Sigmoid colon (tissue), 7 donors: ENCODE data around the gene P2RX5. TPM values are rescaled to one million over a fixed set of nuclear protein-coding genes. Genes with fewer than 3 reads are reported as not detected.

ENCODE experiments used
- DNase-seq: peaks from one replicate; pipeline ENCODE4 v3.0.0-alpha.2; 2019
- H3K27ac ChIP-seq, 4 donors: fragments of 200-600 bp; sonication (generic); one replicate each; pipeline ENCODE4 v1.5.1; 2016 to 2019; ENCODE audit warnings: mild to moderate bottlenecking in 1 of 4
- H3K27me3 ChIP-seq, 3 donors: fragments of 200-600 bp; sonication (generic); one replicate each; pipeline ENCODE4 v1.5.1; 2019; ENCODE audit warnings: mild to moderate bottlenecking in 1 of 3
- H3K36me3 ChIP-seq, 4 donors: fragments of 200-600 bp; sonication (generic); one replicate each; pipeline ENCODE4 v1.5.1; 2016 to 2019
- H3K4me1 ChIP-seq, 4 donors: fragments of 200-600 bp; sonication (generic); one replicate each; pipeline ENCODE4 v1.5.1; 2017 to 2019
- H3K4me3 ChIP-seq, 4 donors: fragments of 200-600 bp; sonication (generic); one replicate each; pipeline ENCODE4 v1.5.1; 2017 to 2019; ENCODE audit warnings: mild to moderate bottlenecking in 2 of 4, moderate library complexity in 1 of 4
- H3K9me3 ChIP-seq, 4 donors: fragments of 200-600 bp in 3 of 4; sonication (generic) in 3 of 4; one replicate each; pipeline versions ENCODE4 v1.5.1 to v1.6.1; 2013 to 2019
- EP300 ChIP-seq, 4 donors: sonication (generic); formaldehyde crosslinking; IDR thresholded peaks; one replicate each; pipeline ENCODE4 v1.6.1; 2017; ENCODE audit warnings: antibody characterized with exemption in 4 of 4
- POLR2A ChIP-seq, 2 donors: fragments of 450-650 bp; IDR thresholded peaks; one replicate each; pipeline ENCODE4 v1.6.1; 2016; ENCODE audit warnings: antibody characterized with exemption in 2 of 2, mild to moderate bottlenecking in 2 of 2, moderate library complexity in 2 of 2
- POLR2AphosphoS5 ChIP-seq, 4 donors: sonication (generic); formaldehyde crosslinking; IDR thresholded peaks; one replicate each; pipeline ENCODE4 v1.6.1; 2017; ENCODE audit warnings: antibody characterized with exemption in 4 of 4
- WGBS, 2 donors: extraction: QIAGEN DNeasy Blood & Tissue Kit; methylation state at CpG; one replicate each; pipeline ENCODE4 v1.1.7; 2013; 5-methylcytosine and 5-hydroxymethylcytosine counted together
- intact Hi-C: fragments of 100-400 bp; cut with DNase I; formaldehyde crosslinking; loops from one replicate; pipeline ENCODE4 v1.15.1; 2023
- polyA plus RNA-seq, 3 donors: library from polyadenylated mRNA; stranded (reverse); fragments of 200-250 nt; gene quantifications; one replicate each; pipeline ENCODE4 v1.2.3, GENCODE V29; 2013
- total RNA-seq, 4 donors: library from RNA; depleted of rRNA; stranded (reverse); fragments of >200 nt; gene quantifications; one replicate each; pipeline ENCODE4 v1.1.0, GENCODE V29; 2016
- TF ChIP-seq, protein P1 (sequence below), 4 experiments: fragments of 450-650 bp in 3 of 4; fragments of 200-600 bp in 1 of 4; IDR thresholded peaks; one replicate each; pipeline ENCODE4 v1.5.1; 2016 to 2019; ENCODE audit warnings: antibody characterized with exemption in 4 of 4, mild to moderate bottlenecking in 3 of 4, moderate library complexity in 2 of 4
- donor health status: healthy with polysubstance abuse.
- donor health status: Bipolar disorder and iron deficiency.
- donor health status: healthy.

The P2RX5 gene
- total and polyA plus RNA-seq, 7 donors, result 0.27 to 55.3 (median 0.49) TPM; not detected in 2

DNA sequence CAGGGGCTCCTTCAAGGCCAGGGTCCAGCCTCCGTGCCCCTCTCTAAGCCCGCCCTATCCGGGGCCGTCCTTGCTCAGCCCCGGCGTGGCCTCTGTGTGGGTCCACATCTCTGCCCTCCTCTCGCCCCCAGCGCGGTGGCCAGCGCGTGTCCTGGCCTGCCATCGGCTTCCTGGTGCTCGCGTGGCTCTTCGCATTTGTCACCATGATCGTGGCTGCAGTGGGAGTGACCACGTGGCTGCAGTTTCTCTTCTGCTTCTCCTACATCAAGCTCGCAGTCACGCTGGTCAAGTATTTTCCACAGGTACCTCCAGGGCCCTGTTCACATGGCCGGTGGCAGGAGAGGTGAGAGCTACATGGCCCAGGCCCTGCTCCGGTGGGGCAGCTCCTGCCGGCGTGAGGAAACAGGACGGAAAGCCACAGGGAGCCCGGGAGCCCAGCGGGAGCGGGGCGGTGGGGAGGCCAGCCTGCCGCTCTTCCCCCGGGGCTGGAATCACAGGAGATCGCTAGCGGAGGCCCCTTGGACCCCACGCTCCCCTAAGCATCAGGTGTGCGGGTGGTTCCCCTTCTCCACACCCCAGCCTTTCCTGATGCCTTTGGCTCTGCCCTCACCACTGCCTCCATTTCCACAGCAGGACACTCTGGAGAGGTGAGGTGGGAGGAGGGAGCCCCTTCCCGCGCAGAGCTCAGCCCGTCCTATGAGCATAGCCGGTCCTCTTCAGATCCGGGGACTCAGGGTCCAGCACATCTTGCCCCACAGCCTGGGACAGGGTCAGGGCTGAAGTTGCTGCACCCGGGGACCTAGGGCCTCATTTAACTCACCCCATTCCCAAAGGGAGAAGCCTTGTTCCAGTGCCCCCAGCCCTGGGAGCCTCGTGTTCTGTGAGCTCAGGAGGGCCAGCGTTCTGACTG, 37.8 kb downstream of the P2RX5 start:
- Histone ChIP-seq H3K4me3 (no peak overlapping the region), H3K36me3 (peaks cover 0 to 21% (median 7%) of the 10 kb centered on the region in 4 donors), H3K9me3 (no peaks in the 10 kb centered on the region), H3K27me3 (no peaks in the 10 kb centered on the region), H3K27ac (peak overlapping the region in 3 of 4 donors; percentile 77 to 89 (median 85)), H3K4me1 (peaks cover 0 to 36% (median 28%) of the 10 kb centered on the region in 4 donors)
- intact Hi-C loops, result no loop called here
- WGBS, 2 donors, result 88 to 90% methylated on average over 42 of the region's 42 CpGs
- TF ChIP-seq EP300 (IDR thresholded peaks at IDR 0.05) (no peak), POLR2AphosphoS5 (IDR thresholded peaks at IDR 0.05) (no peak), POLR2A (IDR thresholded peaks at IDR 0.05) (no peak)
- TF ChIP-seq, protein P1, sequence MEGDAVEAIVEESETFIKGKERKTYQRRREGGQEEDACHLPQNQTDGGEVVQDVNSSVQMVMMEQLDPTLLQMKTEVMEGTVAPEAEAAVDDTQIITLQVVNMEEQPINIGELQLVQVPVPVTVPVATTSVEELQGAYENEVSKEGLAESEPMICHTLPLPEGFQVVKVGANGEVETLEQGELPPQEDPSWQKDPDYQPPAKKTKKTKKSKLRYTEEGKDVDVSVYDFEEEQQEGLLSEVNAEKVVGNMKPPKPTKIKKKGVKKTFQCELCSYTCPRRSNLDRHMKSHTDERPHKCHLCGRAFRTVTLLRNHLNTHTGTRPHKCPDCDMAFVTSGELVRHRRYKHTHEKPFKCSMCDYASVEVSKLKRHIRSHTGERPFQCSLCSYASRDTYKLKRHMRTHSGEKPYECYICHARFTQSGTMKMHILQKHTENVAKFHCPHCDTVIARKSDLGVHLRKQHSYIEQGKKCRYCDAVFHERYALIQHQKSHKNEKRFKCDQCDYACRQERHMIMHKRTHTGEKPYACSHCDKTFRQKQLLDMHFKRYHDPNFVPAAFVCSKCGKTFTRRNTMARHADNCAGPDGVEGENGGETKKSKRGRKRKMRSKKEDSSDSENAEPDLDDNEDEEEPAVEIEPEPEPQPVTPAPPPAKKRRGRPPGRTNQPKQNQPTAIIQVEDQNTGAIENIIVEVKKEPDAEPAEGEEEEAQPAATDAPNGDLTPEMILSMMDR (IDR thresholded peaks at IDR 0.05), result no peak
- DNase-seq, result no peak

DNA sequence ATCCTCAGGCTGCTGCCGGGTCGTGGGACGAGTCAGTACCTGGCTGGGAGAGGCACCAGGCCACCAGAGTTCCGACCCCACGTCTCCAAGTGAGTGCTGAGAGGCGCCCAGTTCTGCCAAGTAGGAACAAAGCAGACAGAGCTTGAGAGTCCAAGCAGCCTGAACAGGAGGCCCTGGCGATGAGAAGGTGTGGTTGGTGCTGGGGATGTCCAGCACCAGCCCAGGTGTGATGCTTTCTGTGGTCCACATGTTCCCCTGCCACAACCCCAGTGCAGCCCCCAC, 38.4 kb downstream of the P2RX5 start:
- H3K36me3 ChIP-seq, result peaks cover 0 to 16% (median 4%) of the 10 kb centered on the region in 4 donors
- TF ChIP-seq EP300 (IDR thresholded peaks at IDR 0.05) (no peak), POLR2AphosphoS5 (IDR thresholded peaks at IDR 0.05) (no peak)
- no peak overlapping the region for H3K27ac ChIP-seq
- no peaks in the 10 kb centered on the region for H3K9me3 ChIP-seq
- no peak overlapping the region for H3K4me3 ChIP-seq
- no peak for DNase-seq
- 86 to 92% methylated on average over 7 of the region's 7 CpGs for WGBS, 2 donors
- H3K27me3 ChIP-seq, result no peaks in the 10 kb centered on the region
- peaks cover 0 to 36% (median 28%) of the 10 kb centered on the region in 4 donors for H3K4me1 ChIP-seq
- intact Hi-C loops, result no loop called here

DNA sequence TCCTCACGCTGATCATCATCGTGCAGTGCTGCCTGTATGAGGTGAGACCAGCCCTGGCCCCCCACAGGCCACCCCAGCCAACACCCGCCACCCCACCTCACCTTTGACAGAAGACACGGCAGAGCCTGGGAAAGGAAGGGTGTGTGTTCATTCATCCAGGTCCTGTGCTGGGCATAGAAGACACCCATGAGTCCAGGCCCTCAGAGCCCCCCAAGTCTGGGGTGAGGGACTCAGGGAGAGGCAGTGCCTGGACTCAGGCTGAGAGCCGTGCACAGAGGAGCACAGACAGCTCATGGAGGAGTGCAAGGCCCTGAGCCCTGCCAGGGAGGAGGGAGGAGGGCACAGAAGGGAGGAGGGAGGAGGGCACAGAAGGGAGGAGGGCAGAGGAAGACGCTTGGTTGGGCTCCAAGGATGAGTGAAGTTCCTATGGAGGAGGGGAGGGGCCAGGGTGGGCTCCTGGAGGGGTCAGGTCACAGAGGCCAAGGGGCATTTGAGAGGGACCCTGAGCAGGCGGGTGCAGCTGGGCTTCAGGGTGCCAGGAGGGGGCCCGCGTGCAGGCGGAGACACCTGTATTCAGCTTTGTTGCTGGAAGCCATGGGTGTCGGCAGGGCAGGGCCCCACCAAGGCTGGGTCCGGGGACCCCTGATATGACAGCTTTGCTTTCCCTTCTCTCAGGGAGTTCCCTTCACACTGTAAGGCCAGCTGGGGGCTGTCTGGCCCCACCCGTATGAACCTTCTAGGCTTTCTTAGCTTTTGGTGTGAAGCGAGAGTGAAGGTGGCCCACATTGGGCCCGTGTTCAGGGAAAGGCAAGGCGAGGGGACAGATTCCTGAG, 39.0 kb downstream of the P2RX5 start:
- Histone ChIP-seq H3K9me3 (no peaks in the 10 kb centered on the region), H3K27ac (no peak overlapping the region), H3K36me3 (peaks cover 0 to 10% (median under 1%) of the 10 kb centered on the region in 4 donors), H3K4me3 (no peak overlapping the region), H3K27me3 (no peaks in the 10 kb centered on the region), H3K4me1 (peaks cover 0 to 36% (median 28%) of the 10 kb centered on the region in 4 donors)
- TF ChIP-seq EP300 (IDR thresholded peaks at IDR 0.05) (no peak), POLR2AphosphoS5 (IDR thresholded peaks at IDR 0.05) (no peak), POLR2A (IDR thresholded peaks at IDR 0.05) (no peak)
- TF ChIP-seq, protein P1 (IDR thresholded peaks at IDR 0.05), result no peak
- no peak for DNase-seq
- intact Hi-C loops, result no loop called here
- WGBS, 2 donors, result 86 to 88% methylated on average over 16 of the region's 16 CpGs

DNA sequence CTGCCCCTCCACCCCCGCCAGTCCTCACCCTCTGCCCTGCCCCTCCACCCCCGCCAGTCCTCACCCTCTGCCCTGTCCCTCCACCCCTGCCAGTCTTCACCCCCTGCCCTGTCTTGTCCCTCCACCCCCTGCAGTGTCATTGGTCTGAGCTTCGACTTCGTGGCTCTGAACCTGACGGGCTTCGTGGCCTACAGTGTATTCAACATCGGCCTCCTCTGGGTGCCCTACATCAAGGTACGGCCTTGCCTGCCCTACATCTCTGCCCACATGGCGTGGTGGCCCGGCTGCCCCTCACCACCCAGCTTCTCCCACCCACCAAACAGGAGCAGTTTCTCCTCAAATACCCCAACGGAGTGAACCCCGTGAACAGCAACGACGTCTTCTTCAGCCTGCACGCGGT, 39.6 kb downstream of the P2RX5 start:
- WGBS, 2 donors, result 92% methylated on average over 16 of the region's 16 CpGs
- Histone ChIP-seq H3K27me3 (no peaks in the 10 kb centered on the region), H3K4me1 (peaks cover 0 to 36% (median 28%) of the 10 kb centered on the region in 4 donors), H3K4me3 (no peak overlapping the region), H3K9me3 (no peaks in the 10 kb centered on the region), H3K27ac (no peak overlapping the region), H3K36me3 (peaks cover 0 to 4% (median 0%) of the 10 kb centered on the region in 4 donors)
- intact Hi-C loops, result no loop called here
- no peak for TF ChIP-seq EP300 (IDR thresholded peaks at IDR 0.05)
- no peak for TF ChIP-seq POLR2A (IDR thresholded peaks at IDR 0.05)
- no peak for TF ChIP-seq POLR2AphosphoS5 (IDR thresholded peaks at IDR 0.05)
- TF ChIP-seq, protein P1 (IDR thresholded peaks at IDR 0.05), result no peak
- DNase-seq, result no peak

DNA sequence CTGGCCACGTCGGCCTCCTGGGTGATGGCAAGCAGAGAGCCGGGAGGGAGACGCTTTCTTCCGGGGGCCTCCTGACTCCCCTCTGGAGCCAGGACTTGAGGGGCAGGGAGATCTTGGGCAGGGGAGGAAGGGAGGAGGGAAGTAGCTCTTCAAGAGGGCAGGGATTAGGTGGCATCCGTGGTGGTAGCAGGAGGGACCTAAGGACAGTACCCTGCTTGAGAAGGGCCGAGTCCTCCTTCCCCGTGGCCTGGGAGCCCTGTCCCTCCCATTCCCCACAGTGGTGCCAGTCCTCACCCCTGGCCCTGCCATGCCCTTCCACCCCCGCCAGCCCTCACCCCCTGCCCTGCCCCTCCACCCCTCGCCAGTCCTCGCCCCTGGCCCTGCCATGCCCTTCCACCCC, 40.2 kb downstream of the P2RX5 start:
- Histone ChIP-seq H3K9me3 (no peaks in the 10 kb centered on the region), H3K27ac (no peak overlapping the region), H3K4me3 (no peak overlapping the region), H3K27me3 (no peaks in the 10 kb centered on the region), H3K36me3 (no peaks in the 10 kb centered on the region), H3K4me1 (peaks cover 0 to 31% (median 27%) of the 10 kb centered on the region in 4 donors)
- intact Hi-C loops, result no loop called here
- no peak for TF ChIP-seq POLR2AphosphoS5 (IDR thresholded peaks at IDR 0.05)
- TF ChIP-seq, protein P1 (IDR thresholded peaks at IDR 0.05), result no peak
- no peak for TF ChIP-seq POLR2A (IDR thresholded peaks at IDR 0.05)
- WGBS, 2 donors, result 84 to 90% methylated on average over 11 of the region's 11 CpGs
- no peak for DNase-seq
